Mammary epithelial cell (primary cell): ENCODE data around the gene SLC9A7.

Source experiments
- EZH2 ChIP-seq: IDR thresholded peaks from 2 replicates; pipeline ENCODE4 v1.6.1; 2012; ENCODE audit warnings: low read length, inconsistent platforms, borderline replicate concordance
- TF ChIP-seq, protein P1 (sequence below), 2 donors: IDR thresholded peaks in 1 of 2; conservative IDR thresholded peaks in 1 of 2; 2 replicates each; pipeline ENCODE4 v1.5.1; 2011 to 2012; ENCODE audit warnings: inconsistent platforms in 2 of 2, low read length in 2 of 2, mild to moderate bottlenecking in 2 of 2, control low read depth in 1 of 2, low read depth in 1 of 2; ENCODE audit not compliant: insufficient read depth in 1 of 2; ENCODE audit errors: extremely low read depth in 1 of 2

DNA sequence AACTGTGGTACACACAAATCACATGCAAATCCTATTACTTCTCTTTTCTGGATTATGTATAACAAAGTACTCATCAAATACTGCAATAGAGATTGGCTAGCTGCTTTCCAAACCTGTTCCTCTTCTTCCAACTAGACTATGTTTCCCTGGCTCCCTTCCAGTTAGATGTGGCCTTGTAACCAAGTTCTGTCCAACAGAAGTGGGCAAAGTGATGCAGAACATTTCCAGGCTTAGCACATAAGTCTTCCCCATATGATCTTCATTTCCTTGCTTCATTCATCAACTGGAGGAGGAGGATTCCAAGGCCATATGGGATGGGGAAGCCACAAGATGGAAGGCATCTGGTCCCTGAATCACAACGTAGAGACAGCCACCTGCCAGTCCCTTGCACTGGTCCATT is 8.0 kb downstream of the SLC9A7 start:
- TF ChIP-seq, protein P1, sequence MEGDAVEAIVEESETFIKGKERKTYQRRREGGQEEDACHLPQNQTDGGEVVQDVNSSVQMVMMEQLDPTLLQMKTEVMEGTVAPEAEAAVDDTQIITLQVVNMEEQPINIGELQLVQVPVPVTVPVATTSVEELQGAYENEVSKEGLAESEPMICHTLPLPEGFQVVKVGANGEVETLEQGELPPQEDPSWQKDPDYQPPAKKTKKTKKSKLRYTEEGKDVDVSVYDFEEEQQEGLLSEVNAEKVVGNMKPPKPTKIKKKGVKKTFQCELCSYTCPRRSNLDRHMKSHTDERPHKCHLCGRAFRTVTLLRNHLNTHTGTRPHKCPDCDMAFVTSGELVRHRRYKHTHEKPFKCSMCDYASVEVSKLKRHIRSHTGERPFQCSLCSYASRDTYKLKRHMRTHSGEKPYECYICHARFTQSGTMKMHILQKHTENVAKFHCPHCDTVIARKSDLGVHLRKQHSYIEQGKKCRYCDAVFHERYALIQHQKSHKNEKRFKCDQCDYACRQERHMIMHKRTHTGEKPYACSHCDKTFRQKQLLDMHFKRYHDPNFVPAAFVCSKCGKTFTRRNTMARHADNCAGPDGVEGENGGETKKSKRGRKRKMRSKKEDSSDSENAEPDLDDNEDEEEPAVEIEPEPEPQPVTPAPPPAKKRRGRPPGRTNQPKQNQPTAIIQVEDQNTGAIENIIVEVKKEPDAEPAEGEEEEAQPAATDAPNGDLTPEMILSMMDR (conservative IDR thresholded peaks at IDR 0.05 in 1 of 2, IDR thresholded peaks at IDR 0.05 in 1 of 2; ENCODE audit: extremely low read depth in 1 of 2, insufficient read depth in 1 of 2, low read depth in 1 of 2, low read length in 2 of 2) = no peak
- no peak for TF ChIP-seq EZH2
